Spleen (tissue), 11 donors: ENCODE results near the gene DIP2C. TPM values are rescaled to one million over a fixed set of nuclear protein-coding genes. Genes with fewer than 3 reads are reported as not detected.

ENCODE experiments used
- DNase-seq: peaks from one replicate; pipeline ENCODE4 v3.0.0-alpha.2; 2020
- H3K27ac ChIP-seq, 8 donors: fragments of 200-600 bp; sonication (generic) in 7 of 8; 1 replicate in 4 of 8; 2 replicates in 4 of 8; pipeline versions ENCODE4 v1.5.0 to v1.8.0; 2016 to 2021; ENCODE audit warnings: inconsistent platforms in 4 of 8, mild to moderate bottlenecking in 4 of 8, moderate library complexity in 1 of 8
- H3K27me3 ChIP-seq, 7 donors: fragments of 200-600 bp; sonication (generic) in 6 of 7; replicated peaks in 1 of 7; 1 replicate in 4 of 7; 2 replicates in 3 of 7; pipeline versions ENCODE4 v1.5.0 to v1.8.0; 2016 to 2021; ENCODE audit warnings: inconsistent platforms in 3 of 7, mild to moderate bottlenecking in 1 of 7
- H3K36me3 ChIP-seq, 6 donors: fragments of 200-600 bp; sonication (generic) in 5 of 6; 1 replicate in 4 of 6; 2 replicates in 2 of 6; pipeline versions ENCODE4 v1.5.0 to v1.8.0; 2016 to 2021; ENCODE audit warnings: inconsistent platforms in 2 of 6
- H3K4me1 ChIP-seq, 6 donors: fragments of 200-600 bp; sonication (generic) in 5 of 6; 1 replicate in 3 of 6; 2 replicates in 3 of 6; pipeline versions ENCODE4 v1.5.0 to v1.8.0; 2016 to 2021; ENCODE audit warnings: inconsistent platforms in 3 of 6
- H3K4me3 ChIP-seq, 8 donors: fragments of 200-600 bp; sonication (generic) in 7 of 8; 1 replicate in 4 of 8; 2 replicates in 4 of 8; pipeline versions ENCODE4 v1.5.0 to v1.8.0; 2016 to 2021; ENCODE audit warnings: inconsistent platforms in 4 of 8, mild to moderate bottlenecking in 4 of 8, moderate library complexity in 2 of 8
- H3K9me3 ChIP-seq, 8 donors: fragments of 200-600 bp; sonication (generic) in 7 of 8; 1 replicate in 4 of 8; 2 replicates in 4 of 8; pipeline versions ENCODE4 v1.5.0 to v1.8.0; 2016 to 2021; ENCODE audit warnings: inconsistent platforms in 4 of 8
- CTCF ChIP-seq, 11 experiments: fragments of 200-600 bp in 7 of 11; fragments of 450-650 bp in 4 of 11; sonication (generic) in 4 of 11; IDR thresholded peaks in 8 of 11; conservative IDR thresholded peaks in 3 of 11; 1 replicate in 7 of 11; 2 replicates in 4 of 11; pipeline versions ENCODE4 v1.4.0 to v1.8.0; 2016 to 2021; ENCODE audit warnings: antibody characterized with exemption in 11 of 11, inconsistent platforms in 4 of 11, mild to moderate bottlenecking in 1 of 11
- POLR2A ChIP-seq, 3 donors: fragments of 450-650 bp; IDR thresholded peaks; one replicate each; pipeline ENCODE4 v1.5.1; 2017; ENCODE audit warnings: antibody characterized with exemption in 3 of 3, mild to moderate bottlenecking in 1 of 3
- POLR2AphosphoS5 ChIP-seq, 3 donors: sonication (generic); formaldehyde crosslinking; IDR thresholded peaks; one replicate each; pipeline ENCODE4 v1.5.1; 2017; ENCODE audit warnings: antibody characterized with exemption in 3 of 3
- WGBS, 5 donors: extraction: QIAGEN DNeasy Blood & Tissue Kit in 3 of 5; methylation state at CpG; one replicate each; pipeline versions ENCODE4 v1.1.5 to v1.1.7; 2013 to 2018; 5-methylcytosine and 5-hydroxymethylcytosine counted together
- intact Hi-C: fragments of 100-400 bp; cut with DNase I; formaldehyde crosslinking; loops from one replicate; pipeline ENCODE4 v1.15.0; 2023; ENCODE audit warnings: low total_unique reads
- polyA plus RNA-seq, 3 donors: library from polyadenylated mRNA; stranded (reverse); fragments of 200-250 nt; gene quantifications; one replicate each; pipeline ENCODE4 v1.2.1, GENCODE V29; 2013
- total RNA-seq, 7 donors: library from RNA; depleted of rRNA in 3 of 7; stranded (reverse); fragments of >200 nt in 3 of 7; fragmentation: NEBNext Ultra II Directional in 4 of 7; extraction: Animal tissue kit (Norgen Biotek cat#: 25700) in 4 of 7; gene quantifications; one replicate each; pipeline versions ENCODE4 v1.1.0 to v1.2.1, GENCODE V29; 2016 to 2021
- donor health status: healthy with polysubstance abuse.
- donor health status: DM: no; HTN: no; CAD: no; lungs with moderate emphysema.
- donor health status: DM: no; HTN: no; CAD: no.
- donor health status: Bipolar disorder and iron deficiency.
- donor health status: healthy.
- donor health status: DM: no; HTN: no; CAD: no.
- donor health status: DM: yes; HTN: yes; CAD: no.

DIP2C gene
- total and polyA plus RNA-seq, 10 donors: 2.2 to 13.1 (median 9.0) TPM

DNA sequence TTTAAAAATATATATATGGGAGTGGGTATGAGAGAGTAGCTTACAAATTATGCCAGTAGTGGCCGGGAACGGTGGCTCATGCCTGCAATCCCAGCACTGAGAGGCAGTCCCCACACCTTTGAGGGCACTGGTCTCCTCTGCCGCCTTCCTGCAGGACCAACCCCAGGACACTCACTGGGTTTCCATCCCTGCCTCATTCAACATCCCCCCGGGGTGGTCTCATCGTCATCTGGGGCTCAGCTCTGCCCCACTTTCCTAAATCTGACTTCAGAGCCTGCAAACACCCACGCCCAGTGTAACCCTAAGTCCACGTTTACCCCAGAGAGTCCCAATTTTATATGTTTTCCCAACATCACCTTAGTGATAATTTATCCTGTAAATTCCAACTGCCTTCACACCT lies 96.5 kb downstream of the DIP2C start:
- no peak for TF ChIP-seq CTCF (IDR thresholded peaks at IDR 0.05 in 8 of 11, conservative IDR thresholded peaks at IDR 0.05 in 3 of 11)
- TF ChIP-seq POLR2A (IDR thresholded peaks at IDR 0.05): no peak
- no peak for TF ChIP-seq POLR2AphosphoS5 (IDR thresholded peaks at IDR 0.05)
- Histone ChIP-seq H3K27me3 (no peaks in the 10 kb centered on the region), H3K9me3 (no peaks in the 10 kb centered on the region), H3K4me1 (no peaks in the 10 kb centered on the region), H3K36me3 (no peaks in the 10 kb centered on the region), H3K27ac (no peak overlapping the region), H3K4me3 (no peak overlapping the region)
- intact Hi-C loops: no loop called here
- DNase-seq: no peak
- 87 to 93% (median 87%) methylated on average over 7 of the region's 7 CpGs for WGBS, 5 donors

DNA sequence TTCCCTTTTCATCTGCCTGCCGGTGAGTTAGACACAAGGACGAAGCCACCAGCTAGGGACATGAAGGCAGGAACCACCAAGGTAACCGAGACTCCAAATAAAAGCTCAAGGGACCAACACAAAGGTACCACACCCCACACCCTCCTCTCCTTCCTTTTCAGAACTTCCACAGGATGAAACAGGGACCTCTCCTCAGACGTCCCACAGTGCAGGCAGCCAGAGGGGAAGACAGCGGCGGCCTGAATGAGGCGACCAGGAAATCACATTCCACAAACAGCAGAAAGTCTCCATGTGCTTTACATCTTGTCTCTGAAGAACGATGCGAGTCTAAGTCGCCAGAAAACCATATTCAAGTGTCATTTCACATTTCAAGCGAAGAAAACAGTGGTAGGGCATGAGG lies 97.8 kb downstream of the DIP2C start:
- Histone ChIP-seq H3K27ac (no peak overlapping the region), H3K4me3 (no peak overlapping the region), H3K4me1 (no peaks in the 10 kb centered on the region), H3K9me3 (no peaks in the 10 kb centered on the region), H3K27me3 (no peaks in the 10 kb centered on the region), H3K36me3 (no peaks in the 10 kb centered on the region)
- intact Hi-C loops: no loop called here
- 38 to 52% (median 45%) methylated on average over 11 of the region's 11 CpGs for WGBS, 5 donors
- DNase-seq: no peak
- TF ChIP-seq POLR2A (IDR thresholded peaks at IDR 0.05): no peak

- DNase-seq: no peak
- TF ChIP-seq POLR2AphosphoS5 (IDR thresholded peaks at IDR 0.05) (no peak), POLR2A (IDR thresholded peaks at IDR 0.05) (no peak), CTCF (IDR thresholded peaks at IDR 0.05 in 8 of 11, conservative IDR thresholded peaks at IDR 0.05 in 3 of 11) (no peak)
- no peaks in the 10 kb centered on the region for H3K9me3 ChIP-seq
- intact Hi-C loops: no loop called here
- WGBS, 5 donors: 85 to 94% (median 90%) methylated on average over 10 of the region's 10 CpGs
- H3K4me3 ChIP-seq: no peak overlapping the region
- no peaks in the 10 kb centered on the region for H3K27me3 ChIP-seq
- no peaks in the 10 kb centered on the region for H3K36me3 ChIP-seq
- no peak overlapping the region for H3K27ac ChIP-seq
- H3K4me1 ChIP-seq: no peaks in the 10 kb centered on the region
These were observed 98.7 kb downstream of the DIP2C start for GRCh38 chr10:590721-591120.

- intact Hi-C loops: no loop called here
- no peak for DNase-seq
- TF ChIP-seq POLR2A (IDR thresholded peaks at IDR 0.05) (no peak), CTCF (IDR thresholded peaks at IDR 0.05 in 8 of 11, conservative IDR thresholded peaks at IDR 0.05 in 3 of 11) (no peak), POLR2AphosphoS5 (IDR thresholded peaks at IDR 0.05) (no peak)
- Histone ChIP-seq H3K4me1 (no peaks in the 10 kb centered on the region), H3K9me3 (no peaks in the 10 kb centered on the region), H3K27me3 (no peaks in the 10 kb centered on the region), H3K4me3 (no peak overlapping the region), H3K27ac (no peak overlapping the region), H3K36me3 (no peaks in the 10 kb centered on the region)
- WGBS, 5 donors: 79 to 91% (median 87%) methylated on average over 21 of the region's 21 CpGs
These were observed 99.3 kb downstream of the DIP2C start for GRCh38 chr10:589961-590680.
